Non-pigmented ciliary epithelial cell (primary cell): ENCODE results near the gene SH3BP5L.

Source experiments
- DNase-seq: peaks from one replicate; pipeline ENCODE4 v3.0.0-alpha.2; 2010; ENCODE audit warnings: low read depth

SH3BP5L gene

DNA sequence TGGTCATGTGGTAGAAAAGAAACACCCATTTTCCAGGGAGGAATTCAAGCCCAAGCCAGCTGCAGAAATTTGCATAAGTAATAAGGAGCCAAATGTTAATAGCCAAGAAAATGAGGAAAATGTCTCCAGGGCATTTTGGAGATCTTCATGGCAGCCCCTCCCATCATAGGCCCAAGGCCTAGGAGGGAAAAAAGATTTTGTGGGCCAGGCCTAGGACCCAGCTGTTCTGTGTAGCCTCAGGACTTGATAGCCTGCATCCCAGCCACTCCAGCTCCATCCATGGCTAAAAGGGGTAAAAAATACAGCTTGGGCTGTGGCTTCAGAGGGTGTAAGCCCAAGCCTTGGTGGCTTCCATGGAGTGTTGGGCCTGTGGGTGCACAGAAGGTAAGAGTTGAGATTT lies 48.7 kb downstream of the SH3BP5L start:
- DNase-seq, result no peak

DNA sequence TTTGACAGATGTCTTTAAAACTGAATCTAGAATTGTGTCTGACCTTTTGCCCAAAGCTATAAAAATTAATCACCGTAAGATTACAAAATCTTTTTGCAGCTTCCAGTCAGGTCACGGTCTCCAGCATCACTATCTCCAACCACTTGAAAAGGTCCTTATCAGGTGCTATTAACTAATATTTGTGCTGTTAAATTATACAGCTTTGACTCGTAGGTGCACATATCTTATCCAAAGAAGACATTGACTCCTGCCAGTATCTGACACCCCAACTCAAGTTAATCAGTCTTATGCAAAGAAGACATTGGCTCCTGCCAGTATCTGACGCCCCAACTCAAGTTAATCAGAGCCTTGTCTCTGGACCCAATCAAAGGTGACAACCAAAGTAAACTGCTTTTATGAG lies 50.3 kb downstream of the SH3BP5L start:
- DNase-seq, result no peak
